ENCODE data around the gene NR0B1. TPM values are rescaled to one million over a fixed set of nuclear protein-coding genes. Genes with fewer than 3 reads are reported as not detected.

NR0B1 gene
- total RNA-seq, 1 experiment from 2014 or later: not detected

- TF ChIP-seq CTCF (IDR thresholded peaks at IDR 0.05; ENCODE audit: unreplicated experiment): no peak
- BruUV-seq (replicated peaks): no TSS peak
- no peaks in the 10 kb centered on the region for H3K36me3 Mint-ChIP-seq (ENCODE audit: insufficient read depth, unreplicated experiment)
- POLR2A ChIA-PET: no interaction called here
- H3K4me1 Mint-ChIP-seq (ENCODE audit: insufficient read depth, unreplicated experiment): no peaks in the 10 kb centered on the region
- peaks cover 12% of the 10 kb centered on the region for H3K27me3 Mint-ChIP-seq (ENCODE audit: insufficient read depth, unreplicated experiment)
- no peaks in the 10 kb centered on the region for H3K9me3 Mint-ChIP-seq (ENCODE audit: unreplicated experiment)
- no peak for DNase-seq (ENCODE audit: unreplicated experiment)
- CTCF ChIA-PET: no interaction called here
- no peak overlapping the region for H3K4me3 Mint-ChIP-seq (ENCODE audit: unreplicated experiment)
- intact Hi-C loops (cut with micrococcal nuclease): no loop called here
- H3K27ac Mint-ChIP-seq (ENCODE audit: low read depth, unreplicated experiment): no peak overlapping the region
Measured at GRCh38 chrX:30259927-30260326, 49.3 kb downstream of the NR0B1 start.

Other genes with a start within 250 kb of the NR0B1 start
- gene MAGEB2, start 93.8 kb downstream of the NR0B1 start, total RNA-seq (2022): not detected in 2 replicates
- not detected in 2 replicates for gene MAGEB3, start 78.7 kb downstream of the NR0B1 start, total RNA-seq (2022)
- gene MAGEB4, start 67.4 kb downstream of the NR0B1 start, total RNA-seq (2022): not detected in 2 replicates
- gene MAGEB1, start 62.2 kb downstream of the NR0B1 start, total RNA-seq (2022): not detected in 2 replicates